Liver (tissue), 9 donors: Measurements from ENCODE around the gene HDAC3. TPM values are rescaled to one million over a fixed set of nuclear protein-coding genes. Genes with fewer than 3 reads are reported as not detected.

Experiments used
- DNase-seq: peaks from one replicate; pipeline ENCODE4 v3.0.0-alpha.2; 2017; ENCODE audit warnings: low spot score
- H3K27ac ChIP-seq, 2 donors: one replicate each; pipeline ENCODE4 v1.7.0; 2013; ENCODE audit warnings: inconsistent platforms in 2 of 2, low read length in 2 of 2, control low read depth in 1 of 2, low read depth in 1 of 2, mild to moderate bottlenecking in 1 of 2
- H3K27me3 ChIP-seq, 4 donors: one replicate each; pipeline versions ENCODE4 v1.6.1 to v1.7.0; 2013; ENCODE audit warnings: low read length in 3 of 4, inconsistent platforms in 1 of 4, mild to moderate bottlenecking in 1 of 4, moderate library complexity in 1 of 4; ENCODE audit not compliant: control insufficient read depth in 4 of 4, insufficient read depth in 4 of 4
- H3K36me3 ChIP-seq, 4 donors: one replicate each; pipeline versions ENCODE4 v1.6.1 to v1.7.0; 2013; ENCODE audit warnings: low read length in 3 of 4, mild to moderate bottlenecking in 3 of 4, low read depth in 1 of 4, moderate library complexity in 1 of 4; ENCODE audit not compliant: control insufficient read depth in 4 of 4, insufficient read depth in 3 of 4
- H3K4me1 ChIP-seq, 4 donors: one replicate each; pipeline versions ENCODE4 v1.6.1 to v1.7.0; 2013; ENCODE audit warnings: low read length in 3 of 4, mild to moderate bottlenecking in 3 of 4, moderate library complexity in 1 of 4; ENCODE audit not compliant: control insufficient read depth in 4 of 4, insufficient read depth in 4 of 4
- H3K4me3 ChIP-seq, 3 donors: one replicate each; pipeline versions ENCODE4 v1.6.1 to v1.7.0; 2013; ENCODE audit warnings: low read length in 3 of 3, control low read depth in 1 of 3, low read depth in 1 of 3, mild to moderate bottlenecking in 1 of 3
- H3K9ac ChIP-seq, 2 donors: one replicate each; pipeline ENCODE4 v1.7.0; 2013; ENCODE audit warnings: low read length in 2 of 2, mild to moderate bottlenecking in 2 of 2, moderate library complexity in 2 of 2, control low read depth in 1 of 2, low read depth in 1 of 2
- H3K9me3 ChIP-seq, 4 donors: one replicate each; pipeline versions ENCODE4 v1.6.1 to v1.7.0; 2013; ENCODE audit warnings: low read length in 3 of 4; ENCODE audit not compliant: control insufficient read depth in 4 of 4
- ATF3 ChIP-seq: IDR thresholded peaks from 2 replicates; pipeline ENCODE4 v1.6.1; 2016; ENCODE audit warnings: antibody characterized with exemption
- CTCF ChIP-seq: fragments of 150-350 bp; IDR thresholded peaks from 2 replicates; pipeline ENCODE4 v1.5.1; 2017; ENCODE audit warnings: improper control_type of control experiment, low read depth, low read length; ENCODE audit not compliant: missing input control
- EGR1 ChIP-seq, 2 donors: IDR thresholded peaks; 2 replicates each; pipeline ENCODE4 v1.6.1; 2016 to 2018; ENCODE audit warnings: antibody characterized with exemption in 2 of 2, low read depth in 2 of 2
- FOXA1 ChIP-seq: IDR thresholded peaks from 2 replicates; pipeline ENCODE4 v1.6.1; 2016; ENCODE audit warnings: antibody characterized with exemption
- HNF4A ChIP-seq, 2 donors: conservative IDR thresholded peaks; 2 replicates each; pipeline ENCODE4 v1.6.1; 2016; ENCODE audit warnings: antibody characterized with exemption in 2 of 2, mild to moderate bottlenecking in 2 of 2
- HNF4G ChIP-seq: IDR thresholded peaks from 2 replicates; pipeline ENCODE4 v1.6.1; 2016; ENCODE audit warnings: antibody characterized with exemption
- JUND ChIP-seq, 2 donors: IDR thresholded peaks; 2 replicates each; pipeline ENCODE4 v1.6.1; 2016; ENCODE audit warnings: antibody characterized with exemption in 2 of 2
- MAX ChIP-seq: IDR thresholded peaks from 2 replicates; pipeline ENCODE4 v1.6.1; 2016; ENCODE audit warnings: antibody characterized with exemption
- NR2F2 ChIP-seq: IDR thresholded peaks from 2 replicates; pipeline ENCODE4 v1.6.1; 2016; ENCODE audit warnings: antibody characterized with exemption
- REST ChIP-seq: IDR thresholded peaks from 2 replicates; pipeline ENCODE4 v1.6.1; 2016; ENCODE audit warnings: antibody characterized with exemption, mild to moderate bottlenecking
- SP1 ChIP-seq: IDR thresholded peaks from 2 replicates; pipeline ENCODE4 v1.6.1; 2018; ENCODE audit warnings: antibody characterized with exemption, mild to moderate bottlenecking
- TAF1 ChIP-seq: conservative IDR thresholded peaks from 2 replicates; pipeline ENCODE4 v1.6.1; 2016; ENCODE audit warnings: antibody characterized with exemption, mild to moderate bottlenecking
- YY1 ChIP-seq: IDR thresholded peaks from 2 replicates; pipeline ENCODE4 v1.6.1; 2016; ENCODE audit warnings: antibody characterized with exemption, mild to moderate bottlenecking
- ZBTB33 ChIP-seq: IDR thresholded peaks from 2 replicates; pipeline ENCODE4 v1.6.1; 2016; ENCODE audit warnings: antibody characterized with exemption
- WGBS: extraction: QIAGEN DNeasy Blood & Tissue Kit; methylation state at CpG from one replicate; pipeline ENCODE4 v1.1.7; 2013; 5-methylcytosine and 5-hydroxymethylcytosine counted together
- polyA plus RNA-seq, 2 donors: library from polyadenylated mRNA; stranded (reverse) in 1 of 2; unstranded in 1 of 2; fragments of 200-250 nt in 1 of 2; fragments of >200 nt in 1 of 2; fragmentation: Nextera tagmentation in 1 of 2; extraction: Ambion mirVana in 1 of 2; gene quantifications; one replicate each; pipeline versions ENCODE4 v1.2.1 to v1.2.3, GENCODE V29; 2013 to 2015
- total RNA-seq, 2 donors: library from RNA; depleted of rRNA; stranded (reverse); fragments of >200 nt; gene quantifications; one replicate each; pipeline ENCODE4 v1.2.3, GENCODE V29; 2014
- donor health status: healthy.
- donor health status: healthy.
- donor health status: healthy.
- donor health status: healthy.
- donor health status: healthy.

Gene HDAC3
- total and polyA plus RNA-seq, 4 donors: 20.1 to 45.3 (median 35.1) TPM

- Histone ChIP-seq H3K36me3 (no peaks in the 10 kb centered on the region), H3K4me1 (peaks cover 2 to 5% (median 4%) of the 10 kb centered on the region in 4 donors), H3K4me3 (no peak overlapping the region), H3K27me3 (no peaks in the 10 kb centered on the region), H3K9me3 (no peaks in the 10 kb centered on the region), H3K9ac (no peak overlapping the region), H3K27ac (no peak overlapping the region)
- TF ChIP-seq FOXA1: no peak
- TF ChIP-seq MAX: no peak
- TF ChIP-seq TAF1: no peak
- no peak for TF ChIP-seq NR2F2
- no peak for DNase-seq
Observed at GRCh38 chr5:141677415-141677814, 40.8 kb upstream of the HDAC3 start.

GRCh38 chr5:141675672-141676071 lies 39.0 kb upstream of the HDAC3 start:
- DNase-seq: no peak
- H3K27me3 ChIP-seq: no peaks in the 10 kb centered on the region
- no peaks in the 10 kb centered on the region for H3K9me3 ChIP-seq
- no peak overlapping the region for H3K27ac ChIP-seq
- H3K4me3 ChIP-seq: no peak overlapping the region
- TF ChIP-seq CTCF: no peak
- TF ChIP-seq ATF3: no peak
- TF ChIP-seq FOXA1: no peak
- TF ChIP-seq HNF4G: no peak
- TF ChIP-seq JUND (IDR thresholded peaks at IDR 0.05): no peak
- no peak for TF ChIP-seq MAX
- TF ChIP-seq SP1: no peak
- no peak for TF ChIP-seq TAF1
- TF ChIP-seq ZBTB33: no peak
- TF ChIP-seq EGR1 (IDR thresholded peaks at IDR 0.05; ENCODE audit: low read depth in 2 of 2): no peak
- TF ChIP-seq REST: no peak
- no peak for TF ChIP-seq NR2F2
- no peak for TF ChIP-seq HNF4A (conservative IDR thresholded peaks at IDR 0.05)
- TF ChIP-seq YY1: no peak
- no peaks in the 10 kb centered on the region for H3K36me3 ChIP-seq
- peaks cover 0 to 3% (median 0%) of the 10 kb centered on the region in 4 donors for H3K4me1 ChIP-seq
- H3K9ac ChIP-seq: no peak overlapping the region
- WGBS: 92% methylated on average over 4 of the region's 4 CpGs
